IPS-18c (cell line): ENCODE measurements around the gene ELOVL6.

Experiments used
- H3K4me3 ChIP-seq: 2 replicates; pipeline ENCODE4 v1.7.0; 2013; ENCODE audit warnings: low read depth, mild to moderate bottlenecking, low read length, moderate library complexity; ENCODE audit not compliant: insufficient read depth
- H3K9me3 ChIP-seq: one replicate; pipeline ENCODE4 v1.6.1; 2013; ENCODE audit warnings: mild to moderate bottlenecking, low read length, moderate library complexity; ENCODE audit not compliant: control insufficient read depth, insufficient read depth

The ELOVL6 gene

GRCh38 chr4:110003401-110004187, 194.8 kb downstream of the ELOVL6 start:
- Histone ChIP-seq H3K9me3 (no peaks in the 10 kb centered on the region), H3K4me3 (no peak overlapping the region)

DNA sequence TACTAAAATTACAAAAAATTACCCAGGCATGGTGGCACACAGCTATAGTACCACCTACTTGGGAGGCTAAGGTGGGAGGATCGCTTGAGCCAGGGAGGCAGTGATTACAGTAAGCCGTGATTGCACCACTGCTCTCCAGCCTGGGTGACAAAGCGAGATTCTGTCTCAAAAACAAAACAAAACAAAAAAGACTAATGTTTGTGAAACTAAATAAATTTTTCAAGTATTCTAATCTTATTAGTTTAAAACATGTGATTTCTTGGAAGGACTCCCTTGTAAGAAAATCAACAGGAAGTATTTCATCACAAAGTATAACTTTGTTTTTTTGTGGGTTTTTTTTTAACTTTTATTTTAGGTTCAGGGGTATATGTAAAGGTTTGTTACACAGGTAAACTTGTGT, 196.1 kb downstream of the ELOVL6 start:
- Histone ChIP-seq H3K9me3 (no peaks in the 10 kb centered on the region), H3K4me3 (no peak overlapping the region)

DNA sequence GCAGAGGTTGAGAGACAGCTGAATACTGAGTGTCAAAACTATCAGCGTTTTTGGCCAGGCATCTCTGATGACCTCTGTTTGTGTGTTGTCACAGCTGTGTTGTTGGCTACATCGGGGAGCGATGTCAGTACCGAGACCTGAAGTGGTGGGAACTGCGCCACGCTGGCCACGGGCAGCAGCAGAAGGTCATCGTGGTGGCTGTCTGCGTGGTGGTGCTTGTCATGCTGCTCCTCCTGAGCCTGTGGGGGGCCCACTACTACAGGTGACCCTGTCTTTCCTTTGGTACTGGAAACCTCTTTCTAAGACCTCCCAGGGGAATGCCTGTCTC, 198.9 kb downstream of the ELOVL6 start:
- H3K4me3 ChIP-seq = no peak overlapping the region
- no peaks in the 10 kb centered on the region for H3K9me3 ChIP-seq

GRCh38 chr4:109998867-109999584, 199.4 kb downstream of the ELOVL6 start:
- Histone ChIP-seq H3K4me3 (no peak overlapping the region), H3K9me3 (no peaks in the 10 kb centered on the region)

DNA sequence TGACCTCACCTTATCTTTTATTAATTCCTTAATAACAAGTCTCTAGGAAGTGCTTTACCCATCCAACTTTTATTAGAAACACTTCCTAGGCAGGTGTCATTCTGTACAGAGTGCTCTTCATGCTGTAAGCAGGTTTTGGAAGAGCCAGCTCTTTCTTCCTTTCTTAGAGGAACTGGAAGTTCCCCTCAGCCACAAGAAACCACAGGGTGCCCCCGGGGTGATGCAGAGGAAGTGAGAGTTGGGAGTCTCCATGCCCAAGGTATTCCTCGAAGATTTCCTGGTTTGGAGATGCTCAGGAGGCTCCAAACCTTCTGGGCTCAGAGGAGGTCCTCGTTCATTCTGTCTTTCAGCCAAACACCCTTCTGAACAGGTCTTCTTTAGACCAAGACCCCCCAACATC, 201.9 kb downstream of the ELOVL6 start:
- no peak overlapping the region for H3K4me3 ChIP-seq
- no peaks in the 10 kb centered on the region for H3K9me3 ChIP-seq
